CD4-positive, alpha-beta T cell treated with Interleukin-2 at 100 ng/mL for 4 hours (primary cell): ENCODE data around the gene RHEX.
A peak's percentile ranks its signal among the peaks of the same experiment; 100 is the strongest.

Experiments used
- DNase-seq: peaks from one replicate; pipeline ENCODE4 v3.0.0-alpha.2; 2020; ENCODE audit warnings: low spot score

RHEX gene

DNA sequence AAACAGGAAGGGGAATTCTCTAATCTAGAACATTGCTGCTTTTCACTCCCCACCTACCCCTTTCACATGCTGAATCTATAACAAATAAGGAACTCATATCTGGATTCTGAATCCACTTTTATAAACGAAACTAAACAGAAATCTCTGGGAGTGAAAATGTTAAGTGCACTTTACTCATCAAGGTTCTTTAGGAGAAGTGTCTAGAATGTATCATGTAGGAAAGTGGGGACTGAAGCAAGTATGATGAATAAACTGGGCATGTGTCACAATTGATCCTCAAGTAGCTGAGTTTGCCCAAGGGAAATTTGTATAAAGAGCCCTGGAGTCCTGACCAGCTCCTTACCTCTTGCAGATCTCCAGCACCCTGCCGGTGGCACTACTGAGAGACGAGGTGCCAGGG lies 44.4 kb downstream of the RHEX start:
- DNase-seq: no peak

DNA sequence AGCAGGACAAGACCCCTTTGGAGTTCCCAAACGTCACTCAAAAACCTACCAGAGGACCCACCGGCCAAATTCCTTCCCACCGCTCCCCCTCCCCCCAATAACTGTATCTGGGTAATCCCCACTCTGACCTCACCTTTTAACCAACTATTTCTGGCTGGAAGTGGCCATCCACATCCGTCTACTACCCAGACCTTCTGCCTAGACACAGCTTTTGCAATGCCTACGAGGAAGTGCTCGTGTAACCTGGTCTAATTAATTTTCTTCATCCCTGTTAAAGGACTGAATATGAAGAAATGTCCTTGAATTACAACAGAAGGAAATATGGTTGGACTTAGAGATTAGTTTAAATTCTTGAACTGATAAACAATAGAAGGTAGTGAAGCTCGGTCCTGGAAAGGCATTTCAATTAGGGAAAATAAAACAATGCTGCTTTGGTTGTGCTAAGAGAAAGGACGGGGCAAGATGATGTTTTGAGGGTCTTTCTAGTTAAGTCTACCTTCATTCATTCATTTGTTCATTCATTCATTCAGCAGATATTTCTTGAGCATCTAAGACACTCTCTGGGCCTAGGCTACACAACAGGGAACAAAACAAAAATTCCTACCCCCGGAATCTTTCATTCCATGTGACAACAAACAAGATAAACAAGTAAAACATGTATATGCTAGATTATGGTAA lies 45.4 kb downstream of the RHEX start:
- DNase-seq: no peak

DNA sequence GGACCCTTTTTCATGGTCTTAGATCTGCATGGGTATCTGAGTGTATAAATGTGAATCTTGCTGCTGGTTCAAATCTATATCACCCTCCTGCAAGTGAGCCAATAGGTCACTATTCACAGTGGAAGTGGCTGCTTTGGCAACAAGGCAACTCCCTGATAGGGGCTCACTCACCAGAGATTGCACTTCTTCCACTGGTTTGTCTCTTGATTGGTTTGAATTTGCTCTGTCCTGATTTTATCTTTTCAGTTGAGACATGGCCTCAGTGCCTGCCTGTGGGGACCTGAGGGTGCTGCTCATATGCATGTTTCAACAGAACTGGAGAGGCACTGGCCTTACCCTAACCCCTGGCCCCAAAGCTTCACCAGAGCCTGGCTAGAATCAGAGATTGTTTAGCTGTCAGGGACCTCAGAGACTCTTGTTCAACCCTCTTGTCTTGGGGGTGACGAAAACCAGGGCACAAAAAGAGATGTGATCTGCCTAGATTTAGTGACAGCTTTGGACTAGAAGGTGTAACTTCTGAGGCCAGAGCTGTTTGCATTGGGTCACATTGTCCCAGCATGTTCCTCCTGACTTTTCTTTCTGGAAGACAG lies 47.3 kb downstream of the RHEX start:
- DNase-seq: no peak

- DNase-seq: no peak
Observed at GRCh38 chr1:206101351-206102045, 48.5 kb downstream of the RHEX start.

DNA sequence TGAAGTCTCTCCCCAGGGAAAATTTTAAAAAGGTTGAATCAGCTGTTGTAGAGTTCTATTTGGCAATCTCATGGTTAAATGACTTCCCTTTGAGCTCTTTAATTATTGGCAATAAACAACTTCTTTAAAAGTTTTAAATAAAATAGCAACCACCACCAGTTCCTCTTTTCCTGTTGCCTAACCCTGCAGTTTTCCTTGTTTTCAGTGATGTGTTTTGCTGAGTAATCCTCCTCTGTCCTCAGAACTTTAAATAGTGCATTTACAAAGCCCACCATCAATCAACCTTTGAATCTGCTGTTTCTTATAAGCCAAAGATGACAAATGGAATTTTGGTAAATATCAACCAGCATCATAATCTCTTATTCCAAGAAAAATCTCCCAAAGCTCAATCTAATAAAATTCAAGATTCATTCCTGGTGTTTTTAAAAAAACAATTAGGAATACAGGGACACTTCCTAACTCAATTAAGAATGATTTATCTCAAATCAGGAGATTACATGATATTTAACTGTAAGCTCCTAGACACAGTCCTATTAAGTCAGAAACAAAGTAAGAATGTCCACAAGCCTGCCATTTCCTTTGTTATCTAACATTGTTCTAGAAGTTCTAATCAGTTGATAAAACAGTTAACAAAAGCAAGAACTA lies 49.4 kb downstream of the RHEX start:
- no peak for DNase-seq

- DNase-seq: no peak
Observed at GRCh38 chr1:206103979-206104378, 51.0 kb downstream of the RHEX start.

DNA sequence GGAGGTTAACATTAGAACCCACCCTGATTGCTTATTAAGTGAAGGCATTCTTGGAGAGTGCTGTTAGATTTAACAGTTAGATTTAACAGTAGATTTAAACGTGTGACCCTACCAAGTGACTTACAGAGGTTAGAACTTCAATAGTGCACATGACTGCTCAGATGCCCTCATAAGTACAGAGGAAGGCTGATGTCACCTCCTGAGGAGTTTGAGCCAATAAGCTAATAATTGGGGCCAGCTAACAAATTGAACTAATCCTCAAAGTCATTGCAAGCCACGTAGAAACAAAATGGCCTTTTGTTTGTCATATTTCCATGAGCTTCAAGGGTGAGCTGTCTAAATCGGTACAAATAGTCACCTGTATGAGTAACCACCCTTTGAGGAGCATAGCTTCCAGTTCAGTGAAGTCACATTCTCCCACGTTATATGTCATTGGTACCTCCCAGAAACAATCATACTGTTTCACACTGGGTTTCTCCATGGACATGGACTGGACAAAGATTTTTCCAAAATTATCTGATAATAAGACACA lies 52.6 kb downstream of the RHEX start:
- DNase-seq: no peak

GRCh38 chr1:206106328-206107167 lies 53.6 kb downstream of the RHEX start:
- DNase-seq: peak; percentile 75

DNA sequence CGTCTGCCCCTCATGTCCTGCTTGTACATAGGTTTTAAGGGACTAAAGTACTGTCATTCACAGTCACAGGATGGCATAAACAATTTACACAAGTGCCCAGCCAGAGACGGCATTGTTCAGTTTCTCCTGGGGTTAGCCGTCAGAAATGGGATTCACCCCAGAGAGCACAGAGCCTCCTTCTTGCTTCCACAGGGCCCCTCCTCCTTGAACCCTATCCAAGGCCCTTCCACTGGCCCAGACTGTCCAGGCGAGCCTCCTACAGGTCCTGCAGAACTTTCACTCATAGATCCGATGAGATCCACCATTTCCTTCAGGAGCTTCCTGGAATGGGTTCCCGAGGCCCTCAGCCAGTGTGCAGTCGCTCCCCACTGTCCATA lies 54.2 kb downstream of the RHEX start:
- DNase-seq: no peak

- DNase-seq: no peak
Observed at GRCh38 chr1:206108635-206109034, 55.7 kb downstream of the RHEX start.

DNA sequence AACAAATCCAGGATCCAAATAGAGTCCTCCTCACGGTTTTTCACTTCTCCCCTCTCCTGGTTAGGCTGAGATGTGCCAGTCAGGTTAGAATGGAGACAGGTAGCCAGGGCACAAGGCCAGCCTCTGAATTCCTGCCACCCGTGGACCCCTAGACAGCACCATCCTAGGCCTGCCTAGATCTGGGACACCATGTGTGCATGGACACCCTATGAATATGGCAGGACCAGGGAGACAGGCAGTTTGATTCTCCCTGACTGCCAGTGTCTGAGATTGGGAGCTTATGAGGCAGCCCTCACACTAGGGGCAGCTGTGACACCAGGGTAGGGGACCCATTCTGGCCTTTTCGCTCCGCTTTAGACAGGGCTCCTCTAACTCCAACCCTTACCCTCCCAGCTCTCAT lies 56.7 kb downstream of the RHEX start:
- no peak for DNase-seq

DNA sequence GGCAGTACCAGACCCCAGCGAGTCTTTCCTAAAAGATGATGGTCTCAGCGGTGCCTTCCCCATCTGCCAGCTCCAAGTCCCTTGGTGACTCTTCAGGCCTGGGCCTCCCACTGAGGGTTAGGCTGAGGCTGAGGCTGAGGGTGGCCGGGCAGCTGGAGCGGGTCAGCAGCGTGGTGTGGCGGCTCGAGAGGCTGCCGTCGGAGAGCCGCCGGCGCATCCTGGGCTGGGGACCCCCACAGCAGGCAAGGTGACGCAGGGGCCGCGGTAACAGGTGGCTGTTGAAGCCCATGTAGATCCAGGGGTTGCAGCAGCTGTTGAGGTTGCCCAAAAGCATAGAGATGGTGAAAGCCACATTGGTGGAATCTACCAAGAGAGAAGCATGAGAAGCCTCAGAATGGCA lies 57.2 kb downstream of the RHEX start:
- DNase-seq: no peak

GRCh38 chr1:206110820-206111219 lies 57.8 kb downstream of the RHEX start:
- DNase-seq: no peak

GRCh38 chr1:206111271-206111927 lies 58.4 kb downstream of the RHEX start:
- no peak for DNase-seq

DNA sequence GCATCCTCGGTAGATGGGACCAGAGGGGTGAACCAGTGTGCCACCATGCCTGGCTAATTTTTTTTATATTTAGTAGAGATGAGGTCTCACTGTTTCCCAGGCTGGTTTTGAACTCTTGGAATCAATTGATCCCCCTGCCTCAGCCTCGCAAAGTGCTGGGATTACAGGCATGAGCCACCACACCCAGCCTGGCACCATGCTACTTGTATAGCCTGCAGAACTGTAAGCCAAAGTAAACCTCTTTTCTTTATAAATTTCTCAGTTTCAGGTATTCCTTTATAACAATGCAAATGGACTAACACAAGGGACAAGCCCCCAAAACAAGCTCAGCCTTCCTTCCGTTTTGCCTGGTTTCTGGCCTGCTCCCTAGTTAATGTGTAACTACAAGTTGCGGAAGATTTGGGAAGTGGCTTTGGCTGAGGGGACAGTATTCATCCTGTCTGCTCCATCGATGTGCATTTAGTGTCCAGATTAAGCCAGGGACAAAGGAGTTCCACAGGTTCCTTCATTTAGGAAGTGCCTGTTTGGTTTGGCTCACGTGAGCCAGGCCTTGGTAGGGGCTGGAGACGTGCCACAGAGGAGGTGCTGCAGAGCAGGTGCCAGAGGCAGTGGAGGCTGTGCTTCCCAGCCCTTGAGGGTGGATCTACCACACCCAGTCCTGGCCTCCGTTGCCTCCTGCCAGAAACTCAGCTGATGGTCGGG lies 59.8 kb downstream of the RHEX start:
- DNase-seq: no peak

GRCh38 chr1:206114692-206115640 lies 62.0 kb downstream of the RHEX start:
- DNase-seq: no peak

DNA sequence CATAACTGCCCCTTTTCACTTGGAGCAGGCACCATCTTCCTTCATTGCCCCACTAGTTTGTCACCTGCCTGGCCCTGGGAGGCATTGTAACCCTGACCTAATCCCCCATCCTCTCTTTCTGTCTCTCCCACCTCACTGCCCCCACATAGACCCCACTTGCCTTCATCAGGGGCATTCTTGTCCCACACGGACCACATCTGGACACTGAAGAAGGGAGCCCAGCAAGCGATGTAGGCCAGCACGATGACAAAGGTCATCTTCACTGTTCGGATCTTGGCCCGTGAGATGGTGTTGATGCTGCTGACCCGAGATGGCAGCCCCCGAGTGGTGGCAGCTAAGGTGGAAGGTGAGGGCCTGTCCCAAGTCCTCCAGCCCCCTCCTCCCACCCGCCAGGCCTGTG lies 62.8 kb downstream of the RHEX start:
- DNase-seq: no peak

- no peak for DNase-seq
Observed at GRCh38 chr1:206116191-206116872, 63.4 kb downstream of the RHEX start.

- DNase-seq: no peak
Observed at GRCh38 chr1:206116873-206117150, 63.8 kb downstream of the RHEX start.
